B cell (primary cell): ENCODE results near the gene ZNF19. TPM values are rescaled to one million over a fixed set of nuclear protein-coding genes. Genes with fewer than 3 reads are reported as not detected.

Experiments
- ATAC-seq: fragments of 200-7000 bp; cut with Tn5 transposase; one replicate; pipeline ENCODE4 v1.10.0; 2021; ENCODE audit warnings: low read depth, mild to moderate bottlenecking, moderate number of reproducible peaks, moderate library complexity
- CTCF ChIA-PET: fragments of 350-600 bp; sonication (Branson Sonifier 250); formaldehyde crosslinking; loops from one replicate; lab custom pipeline; 2021; ENCODE audit warnings: antibody characterized with exemption, inconsistent platforms; lab: Charles Lee
- POLR2A ChIA-PET: fragments of 350-600 bp; sonication (Branson Sonifier 250); formaldehyde crosslinking; loops from one replicate; lab custom pipeline; 2021; ENCODE audit warnings: antibody characterized with exemption; lab: Charles Lee
- DNase-seq: peaks from one replicate; pipeline ENCODE4 v3.0.0; 2013
- H2AFZ ChIP-seq: 2 replicates; pipeline ENCODE4 v1.6.1; 2012; ENCODE audit warnings: mild to moderate bottlenecking, low read depth, low read length; ENCODE audit not compliant: insufficient read depth, poor library complexity, severe bottlenecking
- H3K27ac ChIP-seq, 2 donors: 1 replicate in 1 of 2; 2 replicates in 1 of 2; pipeline ENCODE4 v1.5.1; 2012 to 2013; ENCODE audit warnings: low read length in 2 of 2, mild to moderate bottlenecking in 2 of 2, moderate library complexity in 1 of 2
- H3K27me3 ChIP-seq, 4 experiments: fragments of 200-600 bp in 1 of 4; sonication (generic) in 1 of 4; replicated peaks in 1 of 4; 1 replicate in 2 of 4; 2 replicates in 2 of 4; pipeline versions ENCODE4 v1.6.1 to v1.7.0; 2013 to 2016; ENCODE audit warnings: low read length in 3 of 4, mild to moderate bottlenecking in 2 of 4, mixed read lengths in 1 of 4, moderate library complexity in 1 of 4; ENCODE audit not compliant: insufficient read depth in 4 of 4, control insufficient read depth in 3 of 4; ENCODE audit errors: control extremely low read depth in 1 of 4
- H3K36me3 ChIP-seq, 2 experiments: replicated peaks in 1 of 2; 1 replicate in 1 of 2; 2 replicates in 1 of 2; pipeline versions ENCODE4 v1.6.1 to v1.7.1; 2013; ENCODE audit warnings: low read length in 1 of 2; ENCODE audit not compliant: insufficient read depth in 2 of 2, control insufficient read depth in 1 of 2; ENCODE audit errors: control extremely low read depth in 1 of 2, extremely low read depth in 1 of 2
- H3K4me1 ChIP-seq, 2 donors: fragments of 200-600 bp in 1 of 2; sonication (generic) in 1 of 2; 1 replicate in 1 of 2; 2 replicates in 1 of 2; pipeline versions ENCODE4 v1.5.1 to v1.6.1; 2013 to 2017; ENCODE audit warnings: low read length in 2 of 2; ENCODE audit not compliant: control insufficient read depth in 2 of 2, insufficient read depth in 2 of 2
- H3K4me2 ChIP-seq: replicated peaks from 2 replicates; pipeline ENCODE3; 2012; ENCODE audit warnings: mild to moderate bottlenecking, low read depth, low read length; ENCODE audit not compliant: poor library complexity, severe bottlenecking
- H3K4me3 ChIP-seq, 5 experiments: fragments of 200-600 bp in 1 of 5; sonication (generic) in 1 of 5; 1 replicate in 3 of 5; 2 replicates in 2 of 5; pipeline versions ENCODE4 v1.5.1 to v1.7.0; 2011 to 2016; ENCODE audit warnings: low read length in 4 of 5, mild to moderate bottlenecking in 4 of 5, low read depth in 2 of 5, control low read depth in 1 of 5, moderate library complexity in 1 of 5; ENCODE audit not compliant: insufficient read depth in 1 of 5; ENCODE audit errors: control extremely low read depth in 1 of 5, extremely low read depth in 1 of 5
- H3K79me2 ChIP-seq: fragments of 200-600 bp; sonication (generic); one replicate; pipeline ENCODE4 v1.6.0; 2016; ENCODE audit warnings: low read length; ENCODE audit not compliant: control insufficient read depth, insufficient read depth
- H3K9ac ChIP-seq: fragments of 200-600 bp; sonication (generic); 2 replicates; pipeline ENCODE4 v1.6.1; 2017; ENCODE audit warnings: mild to moderate bottlenecking, low read length, moderate library complexity
- H3K9me3 ChIP-seq, 3 donors: one replicate each; pipeline versions ENCODE4 v1.6.1 to v1.7.1; 2013; ENCODE audit warnings: low read length in 2 of 3; ENCODE audit not compliant: control insufficient read depth in 2 of 3, insufficient read depth in 1 of 3; ENCODE audit errors: control extremely low read depth in 1 of 3
- H4K20me1 ChIP-seq: 2 replicates; pipeline ENCODE4 v1.6.0; 2012; ENCODE audit warnings: mild to moderate bottlenecking, low read length; ENCODE audit not compliant: insufficient read depth, control insufficient read depth, poor library complexity, severe bottlenecking
- H3K27ac Mint-ChIP-seq: one replicate; pipeline ENCODE4 v1.8.0; 2021; ENCODE audit warnings: mixed read lengths
- H3K27me3 Mint-ChIP-seq: one replicate; pipeline ENCODE4 v1.8.0; 2021; ENCODE audit warnings: mixed read lengths
- H3K4me1 Mint-ChIP-seq: one replicate; pipeline ENCODE4 v1.8.0; 2021; ENCODE audit warnings: mixed read lengths
- H3K4me3 Mint-ChIP-seq: one replicate; pipeline ENCODE4 v1.8.0; 2021; ENCODE audit warnings: mixed read lengths
- H3K9me3 Mint-ChIP-seq: one replicate; pipeline ENCODE4 v1.8.0; 2022; ENCODE audit warnings: mixed read lengths; ENCODE audit not compliant: insufficient read depth
- CTCF ChIP-seq: fragments of 200-600 bp; IDR thresholded peaks from one replicate; pipeline ENCODE4 v1.8.0; 2022; ENCODE audit warnings: antibody characterized with exemption, mild to moderate bottlenecking
- EZH2 ChIP-seq: IDR thresholded peaks from 2 replicates; pipeline ENCODE4 v1.6.1; 2012; ENCODE audit warnings: borderline replicate concordance, low read depth, mild to moderate bottlenecking, moderate library complexity, low read length; ENCODE audit not compliant: insufficient read depth, poor library complexity, severe bottlenecking
- WGBS: methylation state at CpG from one replicate; pipeline ENCODE4 v1.1.5; 2013; ENCODE audit warnings: missing lambda C conversion rate; ENCODE audit not compliant: insufficient coverage; 5-methylcytosine and 5-hydroxymethylcytosine counted together
- intact Hi-C: fragments of 100-400 bp; cut with micrococcal nuclease; formaldehyde crosslinking; loops from one replicate; pipeline ENCODE4 v1.10.0; 2022
- polyA plus RNA-seq: library from polyadenylated mRNA; depleted of rRNA; stranded (reverse); fragments of >200 nt; gene quantifications from 2 replicates; pipeline ENCODE4 v1.2.3, GENCODE V29; 2012
- total RNA-seq, 2 donors: library from RNA; stranded (reverse); fragments of 120-200 nt in 1 of 2; gene quantifications; 1 replicate in 1 of 2; 2 replicates in 1 of 2; pipeline versions ENCODE4 v1.2.3 to v1.2.4, GENCODE V29; 2013 to 2022

ZNF19 gene
- total and polyA plus RNA-seq, 2 donors (not counting 1 experiment from before 2014, with no cell fraction given), result 2.4 to 12.6 TPM

- no peak overlapping the region for H3K9ac ChIP-seq
- Mint-ChIP-seq H3K4me3 (no peak overlapping the region), H3K27ac (no peak overlapping the region), H3K4me1 (no peaks in the 10 kb centered on the region), H3K9me3 (no peaks in the 10 kb centered on the region), H3K27me3 (peaks cover 16% of the 10 kb centered on the region)
- H3K4me2 ChIP-seq, result no peak overlapping the region
- DNase-seq, result no peak
- no peak for TF ChIP-seq CTCF
- TF ChIP-seq EZH2, result no peak
- peaks cover 0 to 5% (median 1%) of the 10 kb centered on the region in 4 experiments for H3K27me3 ChIP-seq
- ChIA-PET POLR2A (no interaction called here), CTCF (interaction anchor here (0.7 to 8.8 kb wide), 10 partner anchors 10 to 112 kb away, joined by 3 to 258 read pairs (median 12); partner anchors contain the start of genes ZNF19 and ZNF23)
- intact Hi-C loops, result no loop called here
- no peak overlapping the region for H3K4me3 ChIP-seq
- no peak for ATAC-seq
- H3K4me1 ChIP-seq, result no peaks in the 10 kb centered on the region
- no peaks in the 10 kb centered on the region for H4K20me1 ChIP-seq
- H3K36me3 ChIP-seq, result no peaks in the 10 kb centered on the region
- no peaks in the 10 kb centered on the region for H3K79me2 ChIP-seq
- H2AFZ ChIP-seq, result no peak overlapping the region
- H3K9me3 ChIP-seq, result peaks cover 0 to 2% (median 0%) of the 10 kb centered on the region in 3 donors
- no CpG with 5 or more reads among the region's 3 CpGs for WGBS
- H3K27ac ChIP-seq, result no peak overlapping the region
Measured at GRCh38 chr16:71501547-71501946, 12.4 kb upstream of the ZNF19 start.

- intact Hi-C loops, result loop anchor here (1.0 kb wide), 1 partner anchor 110 kb away; no protein-coding TSS in a partner anchor
- H3K27ac Mint-ChIP-seq, result no peak overlapping the region
- WGBS, result no CpG with 5 or more reads among the region's 2 CpGs
- Histone ChIP-seq H3K36me3 (no peaks in the 10 kb centered on the region), H4K20me1 (no peaks in the 10 kb centered on the region), H2AFZ (no peak overlapping the region), H3K4me1 (no peaks in the 10 kb centered on the region), H3K79me2 (no peaks in the 10 kb centered on the region), H3K9me3 (peaks cover 0 to 2% (median 0%) of the 10 kb centered on the region in 3 donors), H3K27me3 (peaks cover 0 to 5% (median 1%) of the 10 kb centered on the region in 4 experiments), H3K4me2 (no peak overlapping the region), H3K9ac (no peak overlapping the region), H3K4me3 (no peak overlapping the region), H3K27ac (no peak overlapping the region)
- no peak overlapping the region for H3K4me3 Mint-ChIP-seq
- peaks cover 16% of the 10 kb centered on the region for H3K27me3 Mint-ChIP-seq
- ChIA-PET POLR2A (no interaction called here), CTCF (interaction anchor here (0.5 to 8.8 kb wide), 14 partner anchors 10 to 113 kb away, joined by 3 to 258 read pairs (median 6); partner anchors contain the start of genes CHST4, ZNF19 and ZNF23)
- H3K9me3 Mint-ChIP-seq, result no peaks in the 10 kb centered on the region
- TF ChIP-seq CTCF (no peak), EZH2 (no peak)
- no peaks in the 10 kb centered on the region for H3K4me1 Mint-ChIP-seq
- no peak for ATAC-seq
- DNase-seq, result no peak
Measured at GRCh38 chr16:71500964-71501363, 11.8 kb upstream of the ZNF19 start.
